HL-60 (cell line): ENCODE data around the gene SART3.

Experiments used
- POLR2AphosphoS5 ChIP-seq: IDR thresholded peaks from 2 replicates; pipeline ENCODE4 v1.6.1; 2012; ENCODE audit warnings: low read depth
- SPI1 ChIP-seq: IDR thresholded peaks from 2 replicates; pipeline ENCODE4 v1.6.1; 2012; ENCODE audit warnings: low read depth, mild to moderate bottlenecking, borderline replicate concordance
- TF ChIP-seq, protein P1 (sequence below): IDR thresholded peaks from one replicate; pipeline ENCODE4 v1.5.1; 2011; ENCODE audit warnings: low read length, control low read depth, inconsistent platforms; ENCODE audit not compliant: insufficient read depth
- TF ChIP-seq, protein P2 (sequence below): IDR thresholded peaks from 2 replicates; pipeline ENCODE4 v1.6.1; 2012; ENCODE audit warnings: low read depth; ENCODE audit not compliant: insufficient replicate concordance

DNA sequence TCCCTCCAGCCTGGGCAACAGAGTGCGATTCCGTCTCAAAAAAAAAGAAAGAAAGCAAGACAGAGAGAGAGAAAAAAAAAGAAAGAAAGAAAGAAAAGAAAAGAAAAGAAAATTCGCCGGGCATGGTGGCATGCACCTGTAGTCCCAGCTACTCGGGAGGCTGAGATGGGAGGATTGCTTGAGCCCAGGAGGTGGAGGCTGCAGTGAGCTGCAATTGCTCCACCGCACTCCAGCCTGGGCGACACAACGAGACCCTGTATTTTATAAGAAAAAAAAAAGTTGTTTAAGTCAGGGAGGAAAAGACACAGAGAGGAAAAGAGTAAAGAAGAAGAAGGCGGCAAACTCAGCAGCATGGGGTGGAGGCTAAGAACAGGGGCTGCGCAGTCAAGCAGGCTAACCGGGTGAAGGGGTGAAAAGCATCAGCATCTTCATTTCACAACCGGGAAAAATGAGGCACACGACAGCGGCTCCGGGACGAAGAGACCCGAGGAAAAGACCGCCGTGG lies 46.5 kb downstream of the SART3 start:
- TF ChIP-seq, protein P1, sequence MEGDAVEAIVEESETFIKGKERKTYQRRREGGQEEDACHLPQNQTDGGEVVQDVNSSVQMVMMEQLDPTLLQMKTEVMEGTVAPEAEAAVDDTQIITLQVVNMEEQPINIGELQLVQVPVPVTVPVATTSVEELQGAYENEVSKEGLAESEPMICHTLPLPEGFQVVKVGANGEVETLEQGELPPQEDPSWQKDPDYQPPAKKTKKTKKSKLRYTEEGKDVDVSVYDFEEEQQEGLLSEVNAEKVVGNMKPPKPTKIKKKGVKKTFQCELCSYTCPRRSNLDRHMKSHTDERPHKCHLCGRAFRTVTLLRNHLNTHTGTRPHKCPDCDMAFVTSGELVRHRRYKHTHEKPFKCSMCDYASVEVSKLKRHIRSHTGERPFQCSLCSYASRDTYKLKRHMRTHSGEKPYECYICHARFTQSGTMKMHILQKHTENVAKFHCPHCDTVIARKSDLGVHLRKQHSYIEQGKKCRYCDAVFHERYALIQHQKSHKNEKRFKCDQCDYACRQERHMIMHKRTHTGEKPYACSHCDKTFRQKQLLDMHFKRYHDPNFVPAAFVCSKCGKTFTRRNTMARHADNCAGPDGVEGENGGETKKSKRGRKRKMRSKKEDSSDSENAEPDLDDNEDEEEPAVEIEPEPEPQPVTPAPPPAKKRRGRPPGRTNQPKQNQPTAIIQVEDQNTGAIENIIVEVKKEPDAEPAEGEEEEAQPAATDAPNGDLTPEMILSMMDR: no peak
- no peak for TF ChIP-seq POLR2AphosphoS5
- TF ChIP-seq, protein P2, sequence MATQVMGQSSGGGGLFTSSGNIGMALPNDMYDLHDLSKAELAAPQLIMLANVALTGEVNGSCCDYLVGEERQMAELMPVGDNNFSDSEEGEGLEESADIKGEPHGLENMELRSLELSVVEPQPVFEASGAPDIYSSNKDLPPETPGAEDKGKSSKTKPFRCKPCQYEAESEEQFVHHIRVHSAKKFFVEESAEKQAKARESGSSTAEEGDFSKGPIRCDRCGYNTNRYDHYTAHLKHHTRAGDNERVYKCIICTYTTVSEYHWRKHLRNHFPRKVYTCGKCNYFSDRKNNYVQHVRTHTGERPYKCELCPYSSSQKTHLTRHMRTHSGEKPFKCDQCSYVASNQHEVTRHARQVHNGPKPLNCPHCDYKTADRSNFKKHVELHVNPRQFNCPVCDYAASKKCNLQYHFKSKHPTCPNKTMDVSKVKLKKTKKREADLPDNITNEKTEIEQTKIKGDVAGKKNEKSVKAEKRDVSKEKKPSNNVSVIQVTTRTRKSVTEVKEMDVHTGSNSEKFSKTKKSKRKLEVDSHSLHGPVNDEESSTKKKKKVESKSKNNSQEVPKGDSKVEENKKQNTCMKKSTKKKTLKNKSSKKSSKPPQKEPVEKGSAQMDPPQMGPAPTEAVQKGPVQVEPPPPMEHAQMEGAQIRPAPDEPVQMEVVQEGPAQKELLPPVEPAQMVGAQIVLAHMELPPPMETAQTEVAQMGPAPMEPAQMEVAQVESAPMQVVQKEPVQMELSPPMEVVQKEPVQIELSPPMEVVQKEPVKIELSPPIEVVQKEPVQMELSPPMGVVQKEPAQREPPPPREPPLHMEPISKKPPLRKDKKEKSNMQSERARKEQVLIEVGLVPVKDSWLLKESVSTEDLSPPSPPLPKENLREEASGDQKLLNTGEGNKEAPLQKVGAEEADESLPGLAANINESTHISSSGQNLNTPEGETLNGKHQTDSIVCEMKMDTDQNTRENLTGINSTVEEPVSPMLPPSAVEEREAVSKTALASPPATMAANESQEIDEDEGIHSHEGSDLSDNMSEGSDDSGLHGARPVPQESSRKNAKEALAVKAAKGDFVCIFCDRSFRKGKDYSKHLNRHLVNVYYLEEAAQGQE: no peak
- TF ChIP-seq SPI1: no peak
